22Rv1 (cell line): ENCODE measurements around the gene ORC6.
"Not testable (repeated sequence)": the region's sequence is repeated elsewhere in the genome, so short reads cannot be mapped to it uniquely, and the experiment has no call there.

Experiments used
- H3K27ac ChIP-seq: fragments of 450-650 bp; 2 replicates; pipeline ENCODE4 v1.5.1; 2017
- ZFX ChIP-seq: fragments of 450-650 bp; IDR thresholded peaks from 2 replicates; pipeline ENCODE4 v1.6.1; 2017; ENCODE audit warnings: antibody characterized with exemption, borderline replicate concordance
- TF ChIP-seq, protein P1 (sequence below): fragments of 450-650 bp; IDR thresholded peaks from 2 replicates; pipeline ENCODE4 v1.5.1; 2017; ENCODE audit warnings: mild to moderate bottlenecking

The ORC6 gene

GRCh38 chr16:46662123-46662522 lies 27.3 kb upstream of the ORC6 start:
- TF ChIP-seq, protein P1, sequence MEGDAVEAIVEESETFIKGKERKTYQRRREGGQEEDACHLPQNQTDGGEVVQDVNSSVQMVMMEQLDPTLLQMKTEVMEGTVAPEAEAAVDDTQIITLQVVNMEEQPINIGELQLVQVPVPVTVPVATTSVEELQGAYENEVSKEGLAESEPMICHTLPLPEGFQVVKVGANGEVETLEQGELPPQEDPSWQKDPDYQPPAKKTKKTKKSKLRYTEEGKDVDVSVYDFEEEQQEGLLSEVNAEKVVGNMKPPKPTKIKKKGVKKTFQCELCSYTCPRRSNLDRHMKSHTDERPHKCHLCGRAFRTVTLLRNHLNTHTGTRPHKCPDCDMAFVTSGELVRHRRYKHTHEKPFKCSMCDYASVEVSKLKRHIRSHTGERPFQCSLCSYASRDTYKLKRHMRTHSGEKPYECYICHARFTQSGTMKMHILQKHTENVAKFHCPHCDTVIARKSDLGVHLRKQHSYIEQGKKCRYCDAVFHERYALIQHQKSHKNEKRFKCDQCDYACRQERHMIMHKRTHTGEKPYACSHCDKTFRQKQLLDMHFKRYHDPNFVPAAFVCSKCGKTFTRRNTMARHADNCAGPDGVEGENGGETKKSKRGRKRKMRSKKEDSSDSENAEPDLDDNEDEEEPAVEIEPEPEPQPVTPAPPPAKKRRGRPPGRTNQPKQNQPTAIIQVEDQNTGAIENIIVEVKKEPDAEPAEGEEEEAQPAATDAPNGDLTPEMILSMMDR = no peak
- no peak for TF ChIP-seq ZFX
- H3K27ac ChIP-seq = no peak overlapping the region

DNA sequence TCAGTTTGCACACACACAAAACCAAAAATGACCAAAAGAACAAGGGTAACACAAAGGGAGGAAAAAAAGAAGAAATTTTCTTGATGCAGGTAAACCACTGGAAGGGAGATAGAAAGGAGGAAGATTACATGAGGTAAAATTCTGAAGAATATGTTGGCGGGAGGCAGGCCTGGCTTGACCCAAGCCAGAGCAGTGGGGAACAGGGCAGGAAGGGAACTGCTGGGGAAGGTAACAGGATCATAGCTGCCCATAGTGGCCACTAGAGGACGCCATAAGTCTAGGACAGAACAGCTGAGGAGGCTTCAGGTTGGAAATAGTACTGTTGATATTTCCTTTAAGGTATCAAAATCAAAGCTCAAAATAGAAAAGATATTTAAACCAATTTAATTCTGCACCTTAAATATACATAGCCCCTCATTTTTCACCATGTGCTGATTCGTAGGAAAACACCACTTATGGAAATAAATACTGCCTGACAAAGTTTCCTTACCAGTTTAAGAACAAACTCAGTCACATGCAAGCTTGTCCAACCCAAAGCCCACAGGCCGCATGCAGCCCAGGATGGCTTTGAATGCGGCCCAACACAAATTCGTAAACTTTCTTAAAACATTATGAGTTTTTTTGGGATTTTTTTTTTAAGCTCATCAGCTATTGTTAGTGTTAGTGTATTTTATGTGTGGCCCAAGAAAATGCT lies 16.0 kb upstream of the ORC6 start:
- H3K27ac ChIP-seq = no peak overlapping the region
- TF ChIP-seq ZFX = no peak
- TF ChIP-seq, protein P1 = peak; percentile 97

DNA sequence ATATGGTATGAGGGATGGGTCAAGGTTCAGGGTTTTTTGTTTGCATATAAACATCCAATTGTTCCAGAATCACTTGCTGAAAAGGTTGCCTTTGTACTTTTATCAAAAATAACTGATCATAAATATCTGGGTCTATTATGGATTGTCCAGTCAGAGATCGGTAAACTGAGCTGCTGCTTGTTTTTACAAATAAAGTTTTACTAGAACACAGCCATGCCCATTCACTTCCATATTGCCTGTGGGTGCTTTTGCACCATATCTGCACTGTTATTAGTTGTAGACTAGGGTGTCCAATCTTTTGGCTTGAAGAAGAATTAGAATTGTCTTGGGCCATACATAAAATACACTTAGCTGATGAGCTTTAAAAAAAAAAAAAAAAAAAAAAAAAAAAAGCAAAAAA lies 11.5 kb upstream of the ORC6 start:
- not testable (repeated sequence) for H3K27ac ChIP-seq

DNA sequence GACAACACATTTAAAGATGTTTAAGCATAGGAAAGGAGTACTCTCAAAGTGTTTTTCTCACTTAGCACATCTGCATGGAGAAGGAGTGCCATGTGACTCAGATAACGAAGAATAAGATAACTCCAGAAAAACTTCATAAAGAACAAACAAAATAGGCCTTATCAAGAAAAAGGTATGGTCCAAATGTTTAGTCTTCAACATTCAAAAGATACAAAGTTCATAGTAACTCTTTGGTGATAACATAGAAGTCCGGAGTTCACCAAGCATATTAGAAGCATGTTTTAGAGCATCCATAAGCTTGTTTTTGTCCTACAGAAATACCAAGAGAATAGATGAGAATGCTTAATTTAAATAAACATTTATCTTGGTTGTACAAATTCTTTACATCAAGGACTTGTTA lies 7.6 kb upstream of the ORC6 start:
- H3K27ac ChIP-seq = not testable (repeated sequence)

GRCh38 chr16:46686815-46687473 lies 2.5 kb upstream of the ORC6 start:
- no peak overlapping the region for H3K27ac ChIP-seq

GRCh38 chr16:46687486-46687885 lies 2.0 kb upstream of the ORC6 start:
- no peak overlapping the region for H3K27ac ChIP-seq
- TF ChIP-seq, protein P1 = no peak
- no peak for TF ChIP-seq ZFX

More at GRCh38 chr16:46686815-46687473, 2.5 kb upstream of the ORC6 start:
- no peak for TF ChIP-seq ZFX
- TF ChIP-seq, protein P1 = no peak

- H3K27ac ChIP-seq = peak overlapping the region; percentile 94
- TF ChIP-seq ZFX = no peak
- TF ChIP-seq, protein P1 = peak; percentile 53; the same call in 1 of the 2 replicates
These were observed 1.3 kb upstream of the ORC6 start for GRCh38 chr16:46688101-46688653.

GRCh38 chr16:46688654-46689364 lies 650 bp upstream of the ORC6 start, which contains the start of gene VPS35:
Gene VPS35 (minus strand): TSS chr16:46689178. CDS start chr16:46689133, 45 bp downstream.
- peak within 1 kb of the TSS; percentile 94 for H3K27ac ChIP-seq
- TF ChIP-seq, protein P1 = no peak; the same call in none of the 2 replicates
- TF ChIP-seq ZFX = no peak
